ENCODE measurements around the gene TTC28. TPM values are rescaled to one million over a fixed set of nuclear protein-coding genes. Genes with fewer than 3 reads are reported as not detected.
"Not testable (repeated sequence)": the region's sequence is repeated elsewhere in the genome, so short reads cannot be mapped to it uniquely, and the experiment has no call there.

Gene TTC28
- total RNA-seq, 4 donors from 2014 or later: 35.6 to 42.6 (median 36.9) TPM

- intact Hi-C loops (cut with DNase I): no loop called here
- Histone ChIP-seq H3K4me3 (no peak overlapping the region), H3K4me1 (peaks cover 0 to 8% (median 4%) of the 10 kb centered on the region in 4 donors), H3K36me3 (no peaks in the 10 kb centered on the region), H3K27me3 (no peaks in the 10 kb centered on the region), H3K9me3 (peaks cover 0 to 5% (median 0%) of the 10 kb centered on the region in 4 donors), H3K27ac (replicated peaks in 1 of 4) (no peak overlapping the region)
- TF ChIP-seq, protein P1, sequence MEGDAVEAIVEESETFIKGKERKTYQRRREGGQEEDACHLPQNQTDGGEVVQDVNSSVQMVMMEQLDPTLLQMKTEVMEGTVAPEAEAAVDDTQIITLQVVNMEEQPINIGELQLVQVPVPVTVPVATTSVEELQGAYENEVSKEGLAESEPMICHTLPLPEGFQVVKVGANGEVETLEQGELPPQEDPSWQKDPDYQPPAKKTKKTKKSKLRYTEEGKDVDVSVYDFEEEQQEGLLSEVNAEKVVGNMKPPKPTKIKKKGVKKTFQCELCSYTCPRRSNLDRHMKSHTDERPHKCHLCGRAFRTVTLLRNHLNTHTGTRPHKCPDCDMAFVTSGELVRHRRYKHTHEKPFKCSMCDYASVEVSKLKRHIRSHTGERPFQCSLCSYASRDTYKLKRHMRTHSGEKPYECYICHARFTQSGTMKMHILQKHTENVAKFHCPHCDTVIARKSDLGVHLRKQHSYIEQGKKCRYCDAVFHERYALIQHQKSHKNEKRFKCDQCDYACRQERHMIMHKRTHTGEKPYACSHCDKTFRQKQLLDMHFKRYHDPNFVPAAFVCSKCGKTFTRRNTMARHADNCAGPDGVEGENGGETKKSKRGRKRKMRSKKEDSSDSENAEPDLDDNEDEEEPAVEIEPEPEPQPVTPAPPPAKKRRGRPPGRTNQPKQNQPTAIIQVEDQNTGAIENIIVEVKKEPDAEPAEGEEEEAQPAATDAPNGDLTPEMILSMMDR (IDR thresholded peaks at IDR 0.05): no peak
- no peak for TF ChIP-seq POLR2A (IDR thresholded peaks at IDR 0.05; ENCODE audit: low read depth)
- no peak for TF ChIP-seq EP300 (IDR thresholded peaks at IDR 0.05)
- no peak for TF ChIP-seq POLR2AphosphoS5 (IDR thresholded peaks at IDR 0.05)
- 83% methylated on average over 1 of the region's 1 CpG for WGBS
- DNase-seq (ENCODE audit: extremely low spot score): no peak
These were observed 312.8 kb downstream of the TTC28 start for GRCh38 chr22:28366856-28367255.

- peaks cover 0 to 5% (median 0%) of the 10 kb centered on the region in 4 donors for H3K9me3 ChIP-seq
- intact Hi-C loops (cut with DNase I): no loop called here
- no peaks in the 10 kb centered on the region for H3K36me3 ChIP-seq
- H3K4me3 ChIP-seq: no peak overlapping the region
- no peak for DNase-seq (ENCODE audit: extremely low spot score)
- WGBS: 86% methylated on average over 1 of the region's 1 CpG
- H3K27ac ChIP-seq (replicated peaks in 1 of 4): no peak overlapping the region
- peaks cover 0 to 8% (median 4%) of the 10 kb centered on the region in 4 donors for H3K4me1 ChIP-seq
- no peaks in the 10 kb centered on the region for H3K27me3 ChIP-seq
- no peak for TF ChIP-seq EP300 (IDR thresholded peaks at IDR 0.05)
- TF ChIP-seq, protein P1 (IDR thresholded peaks at IDR 0.05): no peak
- TF ChIP-seq POLR2AphosphoS5 (IDR thresholded peaks at IDR 0.05): no peak
- TF ChIP-seq POLR2A (IDR thresholded peaks at IDR 0.05; ENCODE audit: low read depth): no peak
These were observed 314.3 kb downstream of the TTC28 start for GRCh38 chr22:28365371-28365770.

- DNase-seq (ENCODE audit: extremely low spot score); H3K27ac ChIP-seq (replicated peaks in 1 of 4); H3K36me3 ChIP-seq; H3K4me3 ChIP-seq; H3K4me1 ChIP-seq; H3K27me3 ChIP-seq; H3K9me3 ChIP-seq; intact Hi-C loops (cut with DNase I): not testable (repeated sequence)
- 91% methylated on average over 3 of the region's 3 CpGs for WGBS
These were observed 315.5 kb downstream of the TTC28 start for GRCh38 chr22:28364105-28364504.

DNA sequence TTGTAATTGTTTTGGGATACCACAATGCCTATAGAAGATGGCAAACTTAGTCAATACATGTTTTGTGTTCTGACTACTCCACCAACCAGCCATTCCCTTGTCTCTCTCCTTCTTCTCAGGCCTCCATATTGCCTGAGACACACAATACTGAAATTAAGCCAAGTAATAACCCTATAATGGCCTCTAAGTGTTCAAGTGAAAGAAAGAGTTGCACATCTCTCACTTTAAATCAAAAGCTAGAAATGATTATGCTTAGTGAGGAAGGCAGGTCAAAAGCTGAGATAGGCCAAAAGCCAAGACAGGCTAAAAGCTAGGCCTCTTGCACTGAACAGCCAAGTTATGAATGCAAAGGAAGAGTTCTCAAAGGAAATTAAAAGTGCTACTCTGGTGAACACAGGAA, 318.7 kb downstream of the TTC28 start:
- intact Hi-C loops (cut with DNase I): no loop called here
- no peaks in the 10 kb centered on the region for H3K36me3 ChIP-seq
- TF ChIP-seq, protein P1 (IDR thresholded peaks at IDR 0.05): no peak
- TF ChIP-seq POLR2AphosphoS5 (IDR thresholded peaks at IDR 0.05): no peak
- TF ChIP-seq POLR2A (IDR thresholded peaks at IDR 0.05; ENCODE audit: low read depth): no peak
- no peak for TF ChIP-seq EP300 (IDR thresholded peaks at IDR 0.05)
- DNase-seq (ENCODE audit: extremely low spot score): no peak
- no peaks in the 10 kb centered on the region for H3K27me3 ChIP-seq
- peaks cover 0 to 14% (median 4%) of the 10 kb centered on the region in 4 donors for H3K4me1 ChIP-seq
- H3K9me3 ChIP-seq: no peaks in the 10 kb centered on the region
- H3K4me3 ChIP-seq: no peak overlapping the region
- no peak overlapping the region for H3K27ac ChIP-seq (replicated peaks in 1 of 4)

- no peaks in the 10 kb centered on the region for H3K9me3 ChIP-seq
- 43% methylated on average over 2 of the region's 2 CpGs for WGBS
- no peak for TF ChIP-seq POLR2A (IDR thresholded peaks at IDR 0.05; ENCODE audit: low read depth)
- H3K27ac ChIP-seq (replicated peaks in 1 of 4): no peak overlapping the region
- H3K36me3 ChIP-seq: no peaks in the 10 kb centered on the region
- peaks cover 0 to 14% (median 4%) of the 10 kb centered on the region in 4 donors for H3K4me1 ChIP-seq
- intact Hi-C loops (cut with DNase I): no loop called here
- H3K27me3 ChIP-seq: no peaks in the 10 kb centered on the region
- DNase-seq (ENCODE audit: extremely low spot score): no peak
- H3K4me3 ChIP-seq: no peak overlapping the region
These were observed 321.3 kb downstream of the TTC28 start for GRCh38 chr22:28358312-28358711.

DNA sequence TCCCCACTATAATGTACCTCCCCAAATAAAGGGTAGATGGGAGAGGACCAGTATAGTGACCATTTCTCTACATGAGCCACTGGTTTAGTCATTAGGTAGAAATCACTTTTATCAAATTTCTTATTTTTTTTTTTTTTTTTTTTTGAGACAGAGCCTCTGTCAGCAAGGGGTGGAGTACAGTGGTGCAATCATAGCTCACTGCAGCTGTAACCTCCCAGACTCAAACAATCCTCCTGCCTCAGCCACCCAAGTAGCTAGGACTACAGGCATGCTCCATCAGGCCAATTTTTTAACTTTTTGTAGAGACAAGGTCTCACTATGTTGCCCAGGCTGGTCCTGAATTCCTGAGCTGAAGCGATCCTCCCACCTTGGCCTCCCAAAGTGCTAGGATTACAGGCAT, 322.4 kb downstream of the TTC28 start:
- no peaks in the 10 kb centered on the region for H3K36me3 ChIP-seq

More for the DNA sequence above, 322.4 kb downstream of the TTC28 start:
- H3K4me3 ChIP-seq: no peak overlapping the region
- TF ChIP-seq POLR2AphosphoS5 (IDR thresholded peaks at IDR 0.05) (no peak), POLR2A (IDR thresholded peaks at IDR 0.05; ENCODE audit: low read depth) (no peak), EP300 (IDR thresholded peaks at IDR 0.05) (no peak)
- TF ChIP-seq, protein P1 (IDR thresholded peaks at IDR 0.05): no peak
- no peak for DNase-seq (ENCODE audit: extremely low spot score)
- H3K9me3 ChIP-seq: no peaks in the 10 kb centered on the region
- no peak overlapping the region for H3K27ac ChIP-seq (replicated peaks in 1 of 4)
- H3K4me1 ChIP-seq: peaks cover 0 to 14% (median 4%) of the 10 kb centered on the region in 4 donors
- no peaks in the 10 kb centered on the region for H3K27me3 ChIP-seq
- 79% methylated on average over 1 of the region's 1 CpG for WGBS
- intact Hi-C loops (cut with DNase I): no loop called here

Measured in esophagus muscularis mucosa (tissue), 4 donors.